ENCODE measurements around the gene ITM2B. TPM values are rescaled to one million over a fixed set of nuclear protein-coding genes. Genes with fewer than 3 reads are reported as not detected.

The ITM2B gene
- polyA plus RNA-seq, 1 donor (not counting 4 experiments of a cell fraction or from before 2014, with no cell fraction given): 401 TPM

DNA sequence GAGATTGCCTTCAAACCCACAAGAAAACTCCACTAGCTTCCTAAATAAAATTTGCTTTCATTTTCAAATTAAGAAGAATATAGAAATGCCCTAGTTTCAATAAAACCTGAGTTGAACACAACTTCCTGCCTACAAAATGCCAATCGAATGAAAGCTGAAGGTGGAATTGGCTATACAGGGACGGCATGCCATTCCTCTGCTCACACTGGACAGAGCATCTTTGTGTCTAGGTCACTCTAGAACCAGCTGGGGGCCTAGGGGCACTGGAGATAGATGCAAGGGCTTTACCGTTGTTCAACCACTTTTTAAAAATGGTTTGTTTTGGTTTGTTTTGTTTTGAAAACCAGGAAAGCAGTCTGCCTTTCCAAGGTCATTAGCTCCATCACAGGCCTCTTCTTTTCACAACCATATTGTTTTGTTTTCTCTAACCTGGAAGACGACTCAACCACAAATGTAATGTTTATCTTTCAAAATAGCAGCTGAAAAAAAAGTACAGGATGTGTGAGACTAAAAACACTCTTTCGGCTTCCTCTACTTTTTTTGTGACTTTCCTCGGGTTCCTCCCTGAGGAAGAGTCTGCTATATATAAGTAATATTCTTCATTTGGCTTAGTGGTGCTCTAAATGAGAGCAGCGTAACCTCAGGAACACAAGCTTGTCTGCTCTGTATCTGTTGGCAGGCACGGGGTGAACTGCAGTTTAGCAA is 11.9 kb upstream of the ITM2B start:
- H3K79me2 ChIP-seq (ENCODE audit: control insufficient read depth, insufficient read depth, low read length): no peaks in the 10 kb centered on the region
- no peak overlapping the region for H3K9ac ChIP-seq (ENCODE audit: control insufficient read depth, extremely low read depth, insufficient read depth, low read length)
- H3K27ac ChIP-seq (ENCODE audit: control insufficient read depth, insufficient read depth, low read length): no peak overlapping the region
- H3K4me2 ChIP-seq (ENCODE audit: control insufficient read depth, extremely low read depth, insufficient read depth, low read depth, low read length): no peak overlapping the region
- no peaks in the 10 kb centered on the region for H3K36me3 ChIP-seq (ENCODE audit: control insufficient read depth in 2 of 2, extremely low read depth in 1 of 2, insufficient read depth in 2 of 2, low read length in 2 of 2)
- no peak overlapping the region for H2AFZ ChIP-seq (ENCODE audit: control insufficient read depth, low read length)
- no peaks in the 10 kb centered on the region for H3K4me1 ChIP-seq (ENCODE audit: control insufficient read depth, extremely low read depth, insufficient read depth, low read length)
- H3K9me1 ChIP-seq (ENCODE audit: control insufficient read depth, extremely low read depth, insufficient read depth, low read length): no peaks in the 10 kb centered on the region
- no peak for TF ChIP-seq EZH2 (IDR thresholded peaks at IDR 0.05; ENCODE audit: low read length)
- TF ChIP-seq, protein P1, sequence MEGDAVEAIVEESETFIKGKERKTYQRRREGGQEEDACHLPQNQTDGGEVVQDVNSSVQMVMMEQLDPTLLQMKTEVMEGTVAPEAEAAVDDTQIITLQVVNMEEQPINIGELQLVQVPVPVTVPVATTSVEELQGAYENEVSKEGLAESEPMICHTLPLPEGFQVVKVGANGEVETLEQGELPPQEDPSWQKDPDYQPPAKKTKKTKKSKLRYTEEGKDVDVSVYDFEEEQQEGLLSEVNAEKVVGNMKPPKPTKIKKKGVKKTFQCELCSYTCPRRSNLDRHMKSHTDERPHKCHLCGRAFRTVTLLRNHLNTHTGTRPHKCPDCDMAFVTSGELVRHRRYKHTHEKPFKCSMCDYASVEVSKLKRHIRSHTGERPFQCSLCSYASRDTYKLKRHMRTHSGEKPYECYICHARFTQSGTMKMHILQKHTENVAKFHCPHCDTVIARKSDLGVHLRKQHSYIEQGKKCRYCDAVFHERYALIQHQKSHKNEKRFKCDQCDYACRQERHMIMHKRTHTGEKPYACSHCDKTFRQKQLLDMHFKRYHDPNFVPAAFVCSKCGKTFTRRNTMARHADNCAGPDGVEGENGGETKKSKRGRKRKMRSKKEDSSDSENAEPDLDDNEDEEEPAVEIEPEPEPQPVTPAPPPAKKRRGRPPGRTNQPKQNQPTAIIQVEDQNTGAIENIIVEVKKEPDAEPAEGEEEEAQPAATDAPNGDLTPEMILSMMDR (optimal IDR thresholded peaks at IDR 0.05 in 1 of 3, IDR thresholded peaks at IDR 0.05 in 1 of 3, conservative IDR thresholded peaks at IDR 0.05 in 1 of 3; ENCODE audit: extremely low read depth in 1 of 3, insufficient read depth in 2 of 3, low read length in 3 of 3): no peak
- dilution Hi-C loops (cut with MboI; ENCODE audit: extremely low pct_ligation_motif_present, low sequenced_read_pairs): no loop called here
- H3K4me3 ChIP-seq (ENCODE audit: control insufficient read depth in 2 of 3, extremely low read depth in 1 of 3, insufficient read depth in 2 of 3, low read depth in 1 of 3, low read length in 3 of 3): no peak overlapping the region
- H3K9me3 ChIP-seq (ENCODE audit: control insufficient read depth, low read depth, low read length): no peaks in the 10 kb centered on the region
- DNase-seq (ENCODE audit: low read depth, low spot score) (no peak), FAIRE-seq (no peak)
- H4K20me1 ChIP-seq (ENCODE audit: control insufficient read depth, extremely low read depth, insufficient read depth, low read length): no peaks in the 10 kb centered on the region
- no peaks in the 10 kb centered on the region for H3K27me3 ChIP-seq (ENCODE audit: control insufficient read depth, extremely low read depth, insufficient read depth, low read length)

DNA sequence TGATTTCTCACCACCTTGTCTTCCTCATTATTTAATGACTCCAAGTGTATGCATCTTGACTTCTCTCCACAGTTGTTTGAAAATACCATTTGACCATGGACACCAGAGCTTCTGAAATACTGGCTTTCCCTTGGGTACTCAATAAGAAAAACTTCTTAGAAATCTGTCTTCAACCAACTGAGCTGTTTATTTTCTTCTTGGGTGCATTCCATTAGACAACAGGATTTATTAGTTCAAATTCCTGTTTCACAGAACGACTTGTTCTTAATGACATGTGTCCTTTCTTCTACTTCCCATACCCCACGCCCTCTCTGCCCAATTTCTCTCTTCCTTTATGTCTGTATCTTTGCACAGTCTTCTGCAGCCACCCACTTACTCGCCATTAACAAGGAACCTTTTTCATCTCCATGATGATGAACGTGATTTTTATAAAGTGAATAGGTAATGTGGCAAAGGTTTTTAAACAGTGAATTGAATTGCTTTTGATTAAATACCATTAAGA is 11.3 kb upstream of the ITM2B start:
- no peak overlapping the region for H3K4me2 ChIP-seq (ENCODE audit: control insufficient read depth, extremely low read depth, insufficient read depth, low read depth, low read length)
- no peaks in the 10 kb centered on the region for H3K9me3 ChIP-seq (ENCODE audit: control insufficient read depth, low read depth, low read length)
- H2AFZ ChIP-seq (ENCODE audit: control insufficient read depth, low read length): no peak overlapping the region
- dilution Hi-C loops (cut with MboI; ENCODE audit: extremely low pct_ligation_motif_present, low sequenced_read_pairs): no loop called here
- H3K9ac ChIP-seq (ENCODE audit: control insufficient read depth, extremely low read depth, insufficient read depth, low read length): no peak overlapping the region
- no peaks in the 10 kb centered on the region for H3K36me3 ChIP-seq (ENCODE audit: control insufficient read depth in 2 of 2, extremely low read depth in 1 of 2, insufficient read depth in 2 of 2, low read length in 2 of 2)
- no peak overlapping the region for H3K27ac ChIP-seq (ENCODE audit: control insufficient read depth, insufficient read depth, low read length)
- DNase-seq (ENCODE audit: low read depth, low spot score) (no peak), FAIRE-seq (no peak)
- no peaks in the 10 kb centered on the region for H3K9me1 ChIP-seq (ENCODE audit: control insufficient read depth, extremely low read depth, insufficient read depth, low read length)
- no peak for TF ChIP-seq EZH2 (IDR thresholded peaks at IDR 0.05; ENCODE audit: low read length)
- TF ChIP-seq, protein P1 (optimal IDR thresholded peaks at IDR 0.05 in 1 of 3, IDR thresholded peaks at IDR 0.05 in 1 of 3, conservative IDR thresholded peaks at IDR 0.05 in 1 of 3; ENCODE audit: extremely low read depth in 1 of 3, insufficient read depth in 2 of 3, low read length in 3 of 3): no peak
- no peak overlapping the region for H3K4me3 ChIP-seq (ENCODE audit: control insufficient read depth in 2 of 3, extremely low read depth in 1 of 3, insufficient read depth in 2 of 3, low read depth in 1 of 3, low read length in 3 of 3)
- no peaks in the 10 kb centered on the region for H3K79me2 ChIP-seq (ENCODE audit: control insufficient read depth, insufficient read depth, low read length)
- no peaks in the 10 kb centered on the region for H4K20me1 ChIP-seq (ENCODE audit: control insufficient read depth, extremely low read depth, insufficient read depth, low read length)
- H3K27me3 ChIP-seq (ENCODE audit: control insufficient read depth, extremely low read depth, insufficient read depth, low read length): no peaks in the 10 kb centered on the region
- H3K4me1 ChIP-seq (ENCODE audit: control insufficient read depth, extremely low read depth, insufficient read depth, low read length): no peaks in the 10 kb centered on the region
